Esophagus muscularis mucosa (tissue), 4 donors: ENCODE data around the gene NUBPL.

Source experiments
- CTCF ChIP-seq, 3 experiments: fragments of 200-600 bp in 2 of 3; fragments of 450-650 bp in 1 of 3; sonication (generic) in 2 of 3; IDR thresholded peaks; one replicate each; pipeline ENCODE4 v1.5.1; 2017 to 2019; ENCODE audit warnings: antibody characterized with exemption in 3 of 3, mild to moderate bottlenecking in 2 of 3, moderate library complexity in 1 of 3
- EP300 ChIP-seq: sonication (generic); formaldehyde crosslinking; IDR thresholded peaks from one replicate; pipeline ENCODE4 v1.6.1; 2017; ENCODE audit warnings: antibody characterized with exemption
- POLR2A ChIP-seq: fragments of 450-650 bp; IDR thresholded peaks from one replicate; pipeline ENCODE4 v1.6.1; 2017; ENCODE audit warnings: antibody characterized with exemption, moderate library complexity, mild to moderate bottlenecking, low read depth
- POLR2AphosphoS5 ChIP-seq, 2 donors: sonication (generic); formaldehyde crosslinking; IDR thresholded peaks; one replicate each; pipeline ENCODE4 v1.6.1; 2017; ENCODE audit warnings: antibody characterized with exemption in 2 of 2

GRCh38 chr14:31672709-31673108 is 111.5 kb downstream of the NUBPL start:
- TF ChIP-seq POLR2A (no peak), CTCF (IDR thresholded peaks at IDR 0.05) (no peak), EP300 (no peak), POLR2AphosphoS5 (IDR thresholded peaks at IDR 0.05) (no peak)
